Body of pancreas (tissue), 4 donors: ENCODE results near the gene FXYD7. TPM values are rescaled to one million over a fixed set of nuclear protein-coding genes. Genes with fewer than 3 reads are reported as not detected.

Source experiments
- ATAC-seq: fragments of 150-250 bp; one replicate; pipeline ENCODE4 v1.9.1; 2016
- DNase-seq, 4 donors: peaks; one replicate each; pipeline ENCODE4 v3.0.0-alpha.2; 2019
- H3K27ac ChIP-seq, 4 donors: fragments of 200-600 bp; sonication (generic); 1 replicate in 3 of 4; 2 replicates in 1 of 4; pipeline versions ENCODE4 v1.5.1 to v1.6.1; 2016 to 2019; ENCODE audit warnings: mild to moderate bottlenecking in 1 of 4, mixed read lengths in 1 of 4, moderate library complexity in 1 of 4
- H3K27me3 ChIP-seq, 2 donors: fragments of 200-600 bp; sonication (generic); one replicate each; pipeline ENCODE4 v1.6.0; 2016; ENCODE audit warnings: mild to moderate bottlenecking in 1 of 2
- H3K36me3 ChIP-seq, 2 donors: fragments of 200-600 bp; sonication (generic); replicated peaks in 1 of 2; 2 replicates each; pipeline ENCODE4 v1.5.1; 2016; ENCODE audit warnings: low read depth in 2 of 2; ENCODE audit not compliant: insufficient read depth in 1 of 2
- H3K4me1 ChIP-seq: fragments of 200-600 bp; sonication (generic); one replicate; pipeline ENCODE4 v1.6.0; 2016
- H3K4me3 ChIP-seq, 2 donors: fragments of 200-600 bp; sonication (generic); 1 replicate in 1 of 2; 2 replicates in 1 of 2; pipeline ENCODE4 v1.5.1; 2016 to 2019
- H3K9me3 ChIP-seq, 3 donors: fragments of 200-600 bp; sonication (generic); 1 replicate in 2 of 3; 2 replicates in 1 of 3; pipeline ENCODE4 v1.5.1; 2016
- POLR2A ChIP-seq, 3 donors: fragments of 450-650 bp; IDR thresholded peaks; one replicate each; pipeline ENCODE4 v1.6.1; 2016; ENCODE audit warnings: antibody characterized with exemption in 3 of 3, mild to moderate bottlenecking in 2 of 3
- WGBS, 2 donors: methylation state at CpG; one replicate each; pipeline ENCODE4 v1.1.5; 2017; 5-methylcytosine and 5-hydroxymethylcytosine counted together
- intact Hi-C: fragments of 100-400 bp; cut with DNase I; formaldehyde crosslinking; loops from one replicate; pipeline ENCODE4 v1.15.1; 2023
- total RNA-seq, 2 donors: library from RNA; depleted of rRNA; stranded (reverse); fragments of >200 nt; gene quantifications; one replicate each; pipeline ENCODE4 v1.1.0, GENCODE V29; 2016
- TF ChIP-seq, protein P1 (sequence below), 7 experiments: fragments of 450-650 bp in 4 of 7; fragments of 200-600 bp in 3 of 7; sonication (generic) in 3 of 7; IDR thresholded peaks; one replicate each; pipeline ENCODE4 v1.5.1; 2016 to 2019; ENCODE audit warnings: antibody characterized with exemption in 7 of 7

Gene FXYD7
- total RNA-seq, 2 donors from 2014 or later = 0.52 to 1.3 TPM

- Histone ChIP-seq H3K27me3 (no peaks in the 10 kb centered on the region), H3K9me3 (no peaks in the 10 kb centered on the region), H3K27ac (no peak overlapping the region), H3K4me3 (no peak overlapping the region), H3K4me1 (peaks cover 31% of the 10 kb centered on the region), H3K36me3 (no peaks in the 10 kb centered on the region)
- TF ChIP-seq, protein P1, sequence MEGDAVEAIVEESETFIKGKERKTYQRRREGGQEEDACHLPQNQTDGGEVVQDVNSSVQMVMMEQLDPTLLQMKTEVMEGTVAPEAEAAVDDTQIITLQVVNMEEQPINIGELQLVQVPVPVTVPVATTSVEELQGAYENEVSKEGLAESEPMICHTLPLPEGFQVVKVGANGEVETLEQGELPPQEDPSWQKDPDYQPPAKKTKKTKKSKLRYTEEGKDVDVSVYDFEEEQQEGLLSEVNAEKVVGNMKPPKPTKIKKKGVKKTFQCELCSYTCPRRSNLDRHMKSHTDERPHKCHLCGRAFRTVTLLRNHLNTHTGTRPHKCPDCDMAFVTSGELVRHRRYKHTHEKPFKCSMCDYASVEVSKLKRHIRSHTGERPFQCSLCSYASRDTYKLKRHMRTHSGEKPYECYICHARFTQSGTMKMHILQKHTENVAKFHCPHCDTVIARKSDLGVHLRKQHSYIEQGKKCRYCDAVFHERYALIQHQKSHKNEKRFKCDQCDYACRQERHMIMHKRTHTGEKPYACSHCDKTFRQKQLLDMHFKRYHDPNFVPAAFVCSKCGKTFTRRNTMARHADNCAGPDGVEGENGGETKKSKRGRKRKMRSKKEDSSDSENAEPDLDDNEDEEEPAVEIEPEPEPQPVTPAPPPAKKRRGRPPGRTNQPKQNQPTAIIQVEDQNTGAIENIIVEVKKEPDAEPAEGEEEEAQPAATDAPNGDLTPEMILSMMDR (IDR thresholded peaks at IDR 0.05) = no peak
- TF ChIP-seq POLR2A (IDR thresholded peaks at IDR 0.05) = no peak
- 72 to 73% methylated on average over 11 of the region's 11 CpGs for WGBS, 2 donors
- intact Hi-C loops = no loop called here
- ATAC-seq = no peak
- peak in 1 of 4 donors; percentile 57 for DNase-seq
Measured at GRCh38 chr19:35117799-35118198, 25.3 kb upstream of the FXYD7 start.

GRCh38 chr19:35118268-35119020 lies 24.6 kb upstream of the FXYD7 start:
- Histone ChIP-seq H3K4me3 (no peak overlapping the region), H3K9me3 (no peaks in the 10 kb centered on the region), H3K36me3 (no peaks in the 10 kb centered on the region), H3K27ac (peak overlapping the region in 1 of 4 donors; percentile 12), H3K27me3 (no peaks in the 10 kb centered on the region), H3K4me1 (peaks cover 32% of the 10 kb centered on the region)
- no peak for ATAC-seq
- TF ChIP-seq POLR2A (IDR thresholded peaks at IDR 0.05) = no peak
- TF ChIP-seq, protein P1 (IDR thresholded peaks at IDR 0.05) = no peak
- DNase-seq = peak in 2 of 4 donors; percentile 35 to 77
- intact Hi-C loops = no loop called here
- 71 to 78% methylated on average over 9 to 13 of the region's 13 CpGs for WGBS, 2 donors

GRCh38 chr19:35119091-35119490 lies 24.0 kb upstream of the FXYD7 start:
- intact Hi-C loops = no loop called here
- H3K36me3 ChIP-seq = no peaks in the 10 kb centered on the region
- no peak for ATAC-seq
- no peaks in the 10 kb centered on the region for H3K9me3 ChIP-seq
- H3K4me3 ChIP-seq = no peak overlapping the region
- H3K4me1 ChIP-seq = peaks cover 39% of the 10 kb centered on the region
- peak overlapping the region in 1 of 4 donors; percentile 12 for H3K27ac ChIP-seq
- H3K27me3 ChIP-seq = no peaks in the 10 kb centered on the region
- WGBS, 2 donors = 58 to 85% methylated on average over 9 to 13 of the region's 14 CpGs
- DNase-seq = peak in 1 of 4 donors; percentile 39
- TF ChIP-seq, protein P1 (IDR thresholded peaks at IDR 0.05) = no peak
- TF ChIP-seq POLR2A (IDR thresholded peaks at IDR 0.05) = no peak

- Histone ChIP-seq H3K27me3 (no peaks in the 10 kb centered on the region), H3K36me3 (no peaks in the 10 kb centered on the region), H3K27ac (no peak overlapping the region), H3K4me1 (peaks cover 39% of the 10 kb centered on the region), H3K4me3 (no peak overlapping the region), H3K9me3 (no peaks in the 10 kb centered on the region)
- ATAC-seq = no peak
- TF ChIP-seq POLR2A (IDR thresholded peaks at IDR 0.05) = no peak
- TF ChIP-seq, protein P1 (IDR thresholded peaks at IDR 0.05) = no peak
- intact Hi-C loops = no loop called here
- whole genome bisulfite sequencing, 2 donors = 84 to 94% methylated on average over 9 of the region's 9 CpGs
- DNase-seq = no peak
Measured at GRCh38 chr19:35119578-35120155, 23.4 kb upstream of the FXYD7 start.
